ENCODE data around the gene LSM5.

DNA sequence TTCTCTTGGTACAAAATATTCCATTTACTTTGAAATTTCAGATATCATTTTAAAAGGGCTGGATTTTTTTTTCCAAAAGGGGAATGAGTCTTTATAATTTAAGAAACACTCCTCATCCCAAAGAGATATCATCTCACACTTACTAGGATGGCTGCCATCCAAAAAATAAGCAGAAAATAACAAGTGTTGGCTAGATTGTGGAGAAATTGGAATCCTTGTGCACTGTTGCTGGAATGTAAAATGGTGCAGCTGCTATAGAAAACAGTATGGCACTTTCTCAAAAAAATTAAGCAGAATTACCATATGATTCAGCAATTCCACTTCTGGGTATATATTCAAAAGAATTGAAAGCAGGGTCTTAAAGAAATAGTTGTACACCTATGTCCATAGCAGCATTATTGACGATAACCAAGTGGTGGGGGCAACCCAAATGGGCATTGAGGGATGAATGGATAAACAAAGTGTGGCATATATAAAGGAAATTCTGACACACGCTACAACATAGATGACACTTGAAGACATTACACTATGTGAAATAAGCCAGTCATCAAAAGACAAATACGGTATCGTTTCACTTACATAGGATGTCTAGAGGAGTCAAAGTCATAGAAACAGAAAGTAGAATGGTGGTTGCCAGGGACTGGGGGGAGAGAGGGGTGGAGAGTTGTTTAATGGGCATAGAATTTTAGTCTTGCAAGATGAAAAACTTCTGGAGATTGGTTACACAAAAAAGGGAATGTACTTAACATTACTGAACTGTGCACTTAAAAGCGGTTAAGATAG, 53.8 kb downstream of the LSM5 start:
- TF ChIP-seq, protein P1, sequence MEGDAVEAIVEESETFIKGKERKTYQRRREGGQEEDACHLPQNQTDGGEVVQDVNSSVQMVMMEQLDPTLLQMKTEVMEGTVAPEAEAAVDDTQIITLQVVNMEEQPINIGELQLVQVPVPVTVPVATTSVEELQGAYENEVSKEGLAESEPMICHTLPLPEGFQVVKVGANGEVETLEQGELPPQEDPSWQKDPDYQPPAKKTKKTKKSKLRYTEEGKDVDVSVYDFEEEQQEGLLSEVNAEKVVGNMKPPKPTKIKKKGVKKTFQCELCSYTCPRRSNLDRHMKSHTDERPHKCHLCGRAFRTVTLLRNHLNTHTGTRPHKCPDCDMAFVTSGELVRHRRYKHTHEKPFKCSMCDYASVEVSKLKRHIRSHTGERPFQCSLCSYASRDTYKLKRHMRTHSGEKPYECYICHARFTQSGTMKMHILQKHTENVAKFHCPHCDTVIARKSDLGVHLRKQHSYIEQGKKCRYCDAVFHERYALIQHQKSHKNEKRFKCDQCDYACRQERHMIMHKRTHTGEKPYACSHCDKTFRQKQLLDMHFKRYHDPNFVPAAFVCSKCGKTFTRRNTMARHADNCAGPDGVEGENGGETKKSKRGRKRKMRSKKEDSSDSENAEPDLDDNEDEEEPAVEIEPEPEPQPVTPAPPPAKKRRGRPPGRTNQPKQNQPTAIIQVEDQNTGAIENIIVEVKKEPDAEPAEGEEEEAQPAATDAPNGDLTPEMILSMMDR (IDR thresholded peaks at IDR 0.05): no peak
- no peak for TF ChIP-seq POLR2A (IDR thresholded peaks at IDR 0.05)
